Fibroblast of pulmonary artery (primary cell): ENCODE measurements around the gene GALNT7.
A peak's percentile ranks its signal among the peaks of the same experiment; 100 is the strongest.

Experiments
- DNase-seq: peaks from one replicate; pipeline ENCODE4 v3.0.0-alpha.2; 2010; ENCODE audit warnings: low read depth
- H3K4me3 ChIP-seq: replicated peaks from 2 replicates; pipeline ENCODE4 v1.5.1; 2011; ENCODE audit warnings: low read depth, mild to moderate bottlenecking, control low read depth, low read length, moderate library complexity
- TF ChIP-seq, protein P1 (sequence below): IDR thresholded peaks from 2 replicates; pipeline ENCODE4 v1.5.1; 2011; ENCODE audit warnings: mild to moderate bottlenecking, control low read depth, low read length, inconsistent platforms; ENCODE audit errors: missing control alignments

The GALNT7 gene

DNA sequence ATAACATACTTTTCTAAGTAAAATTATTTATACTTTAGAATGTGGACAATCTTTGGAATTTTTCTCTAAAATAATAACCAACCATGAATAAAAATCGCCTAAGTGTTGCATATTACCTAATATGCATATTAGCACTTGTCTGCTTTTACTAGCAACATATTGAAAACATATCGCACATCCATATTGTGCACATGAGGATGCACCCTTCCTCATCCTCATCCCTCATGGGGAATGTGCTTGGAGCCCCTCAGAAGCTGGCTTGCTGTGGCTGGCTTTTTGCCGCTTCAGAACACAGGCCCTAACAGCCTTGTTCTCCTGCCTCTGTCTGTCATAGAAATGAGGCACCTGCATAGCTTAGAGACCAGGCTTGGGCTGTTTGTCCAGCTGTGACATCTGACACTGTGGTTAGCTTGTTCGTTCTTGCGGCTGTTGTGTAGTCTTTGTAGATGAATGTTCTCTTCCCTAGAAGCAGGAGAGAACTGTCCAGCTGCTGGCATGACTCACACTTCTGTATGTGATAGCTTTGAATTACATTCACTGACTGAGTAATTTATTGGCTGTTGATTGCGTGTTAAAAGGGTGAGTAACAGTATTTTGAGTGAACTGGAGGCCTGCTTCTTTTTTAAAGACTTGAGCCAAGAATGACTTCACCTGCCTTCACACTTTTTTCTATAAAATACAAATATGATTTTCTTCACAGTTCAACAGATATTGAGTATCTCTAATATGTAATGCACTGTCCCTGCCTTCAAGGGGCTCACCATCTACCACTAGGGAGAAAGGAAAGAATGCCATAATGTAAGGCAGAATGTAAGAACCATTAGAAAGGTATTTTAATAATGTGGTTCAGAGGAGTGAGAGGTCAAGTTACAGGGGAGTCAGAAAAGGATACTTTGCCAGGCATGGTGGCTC, 83.7 kb downstream of the GALNT7 start:
- peak; percentile 97 for DNase-seq
- H3K4me3 ChIP-seq: no peak overlapping the region
- TF ChIP-seq, protein P1, sequence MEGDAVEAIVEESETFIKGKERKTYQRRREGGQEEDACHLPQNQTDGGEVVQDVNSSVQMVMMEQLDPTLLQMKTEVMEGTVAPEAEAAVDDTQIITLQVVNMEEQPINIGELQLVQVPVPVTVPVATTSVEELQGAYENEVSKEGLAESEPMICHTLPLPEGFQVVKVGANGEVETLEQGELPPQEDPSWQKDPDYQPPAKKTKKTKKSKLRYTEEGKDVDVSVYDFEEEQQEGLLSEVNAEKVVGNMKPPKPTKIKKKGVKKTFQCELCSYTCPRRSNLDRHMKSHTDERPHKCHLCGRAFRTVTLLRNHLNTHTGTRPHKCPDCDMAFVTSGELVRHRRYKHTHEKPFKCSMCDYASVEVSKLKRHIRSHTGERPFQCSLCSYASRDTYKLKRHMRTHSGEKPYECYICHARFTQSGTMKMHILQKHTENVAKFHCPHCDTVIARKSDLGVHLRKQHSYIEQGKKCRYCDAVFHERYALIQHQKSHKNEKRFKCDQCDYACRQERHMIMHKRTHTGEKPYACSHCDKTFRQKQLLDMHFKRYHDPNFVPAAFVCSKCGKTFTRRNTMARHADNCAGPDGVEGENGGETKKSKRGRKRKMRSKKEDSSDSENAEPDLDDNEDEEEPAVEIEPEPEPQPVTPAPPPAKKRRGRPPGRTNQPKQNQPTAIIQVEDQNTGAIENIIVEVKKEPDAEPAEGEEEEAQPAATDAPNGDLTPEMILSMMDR: no peak

DNA sequence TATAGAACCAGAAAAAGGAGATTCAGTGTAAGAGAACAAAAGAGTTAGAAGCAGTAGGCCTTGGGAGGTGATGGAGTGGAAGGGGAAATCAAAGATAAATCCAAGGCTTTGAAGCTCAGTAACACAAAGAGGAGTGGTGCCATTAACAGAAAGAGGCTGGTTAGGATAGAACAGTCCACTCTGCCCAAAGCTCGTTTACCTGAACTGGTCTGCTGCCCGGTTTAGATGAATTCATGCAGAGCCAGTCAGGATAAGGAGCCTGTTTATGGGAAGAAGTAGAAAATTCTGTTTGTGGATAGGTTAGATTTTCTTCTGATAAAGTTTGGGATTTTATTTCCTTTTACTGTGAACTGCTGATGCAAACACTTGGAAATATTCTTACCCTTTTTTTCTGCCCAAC, 85.0 kb downstream of the GALNT7 start:
- no peak for DNase-seq
- H3K4me3 ChIP-seq: no peak overlapping the region
- TF ChIP-seq, protein P1: no peak

DNA sequence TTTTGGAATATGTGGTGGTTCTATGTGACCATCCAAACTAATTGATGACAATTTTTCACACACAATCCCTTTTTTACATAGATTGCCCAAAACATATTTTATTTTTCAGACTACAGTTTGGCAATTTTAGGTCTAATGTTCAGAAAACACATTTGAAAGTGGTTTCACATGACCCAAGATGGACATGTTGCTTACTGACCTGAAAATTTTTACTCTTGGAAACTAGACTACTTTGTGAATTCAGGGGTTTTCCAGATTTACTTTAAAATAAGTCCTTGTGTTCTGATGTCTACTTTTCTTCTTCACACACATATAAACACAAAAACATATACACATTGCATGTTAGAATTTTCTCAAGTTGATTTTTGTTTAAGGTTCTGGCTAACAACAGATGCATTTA, 86.0 kb downstream of the GALNT7 start:
- no peak overlapping the region for H3K4me3 ChIP-seq
- TF ChIP-seq, protein P1: no peak
- no peak for DNase-seq

DNA sequence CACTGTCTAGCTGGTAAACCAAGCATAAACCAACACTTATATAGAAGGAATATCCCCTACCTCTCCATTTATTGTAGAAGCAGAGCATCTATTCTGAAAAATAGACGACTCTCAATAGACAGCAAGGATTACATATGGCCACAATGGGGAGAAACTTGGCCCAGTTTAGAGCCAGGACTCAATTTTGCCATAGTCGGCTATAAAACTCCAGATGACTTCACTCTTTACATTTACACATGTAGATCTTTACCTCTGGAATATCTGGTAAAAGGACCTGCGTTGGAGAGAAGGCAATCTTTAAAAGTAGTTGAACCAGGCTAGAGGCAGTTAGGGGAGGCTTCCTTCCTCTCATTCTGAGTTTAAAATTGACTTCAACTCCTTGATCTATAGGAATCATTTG, 88.2 kb downstream of the GALNT7 start:
- no peak for DNase-seq
- no peak overlapping the region for H3K4me3 ChIP-seq
- TF ChIP-seq, protein P1: no peak

DNA sequence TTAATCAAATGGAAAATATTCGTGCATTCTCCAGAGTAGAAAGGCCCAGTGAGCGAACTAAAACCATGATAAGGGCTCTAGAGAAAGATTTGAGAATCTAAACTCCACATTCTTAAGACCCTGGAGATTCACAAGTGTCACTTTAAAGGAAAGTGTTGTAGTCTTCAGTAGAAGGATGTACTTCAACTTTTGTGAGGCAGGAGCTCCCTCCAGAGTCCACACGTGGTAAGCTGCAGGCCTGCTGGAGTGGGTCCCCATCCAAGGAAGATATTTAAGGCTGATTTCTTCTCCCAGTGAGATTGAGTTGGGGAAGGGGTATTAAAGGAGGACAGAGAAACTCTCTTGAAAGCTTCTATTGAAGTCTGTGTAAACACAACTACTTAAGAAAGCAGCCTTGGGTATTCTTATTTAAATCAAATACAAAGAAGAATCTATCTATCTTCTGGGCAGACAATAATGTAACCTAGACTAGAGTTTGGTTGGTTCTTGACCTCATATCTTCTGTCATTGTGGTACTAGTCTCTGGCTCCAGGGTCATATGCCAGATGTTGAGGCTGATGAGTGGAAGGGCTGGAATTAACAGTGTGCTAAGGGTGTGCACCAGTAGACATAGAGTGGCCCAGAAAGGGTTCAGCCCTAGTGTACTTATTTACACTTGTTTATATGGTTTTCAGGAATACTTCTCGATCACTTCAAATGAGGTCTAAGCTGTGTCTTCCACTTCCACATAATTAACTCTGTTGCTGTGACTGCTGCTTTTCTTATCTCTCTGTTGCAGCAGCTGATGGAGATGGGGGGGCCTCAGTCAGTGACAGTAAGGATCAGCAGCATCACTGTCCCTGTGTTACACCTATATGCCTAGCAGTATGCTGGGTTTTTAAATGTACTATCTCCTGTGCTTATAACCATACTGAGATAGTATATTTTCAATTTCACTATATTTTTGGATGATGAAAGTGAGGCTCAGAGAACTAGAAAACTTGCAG, 89.4 kb downstream of the GALNT7 start:
- no peak overlapping the region for H3K4me3 ChIP-seq
- DNase-seq: peak; percentile 83
- TF ChIP-seq, protein P1: peak; percentile 94

DNA sequence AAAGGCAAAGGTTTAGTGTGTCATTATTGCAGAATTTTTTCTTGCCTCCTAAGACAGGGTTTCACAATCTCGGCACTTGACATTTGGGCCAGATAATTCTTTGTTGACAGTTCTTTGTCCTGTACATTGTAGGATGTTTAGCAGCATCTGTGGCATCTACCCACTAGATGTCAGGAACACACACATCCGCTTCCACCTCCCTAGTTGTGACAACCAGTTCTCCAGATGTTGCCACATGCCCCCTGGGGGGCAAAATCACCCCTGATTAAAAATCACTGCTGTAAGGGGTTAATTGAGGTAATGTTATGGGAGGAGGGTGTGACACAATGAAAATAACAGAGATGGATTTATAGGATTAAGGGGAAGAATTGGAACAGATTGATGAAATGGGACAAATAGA, 90.3 kb downstream of the GALNT7 start:
- H3K4me3 ChIP-seq: no peak overlapping the region
- no peak for DNase-seq
- TF ChIP-seq, protein P1: no peak
